Stimulated activated naive CD4-positive, alpha-beta T cell treated with Interleukin-2 at 50 U/mL for 16 hours (primary cell): ENCODE data around the gene TXK.

Source experiments
- DNase-seq: peaks from one replicate; lab custom pipeline; 2025; lab: John Stamatoyannopoulos, UW

TXK gene

GRCh38 chr4:48051078-48051477 lies 83.0 kb downstream of the TXK start:
- no peak for DNase-seq

- no peak for DNase-seq
Measured at GRCh38 chr4:48049483-48049882, 84.6 kb downstream of the TXK start.

GRCh38 chr4:48047896-48048295 lies 86.2 kb downstream of the TXK start:
- DNase-seq, result no peak

GRCh38 chr4:48047421-48047844 lies 86.6 kb downstream of the TXK start:
- peak; percentile 60 for DNase-seq

- no peak for DNase-seq
Measured at GRCh38 chr4:48046059-48046458, 88.0 kb downstream of the TXK start.

GRCh38 chr4:48044298-48044697 lies 89.8 kb downstream of the TXK start:
- DNase-seq, result no peak

- DNase-seq, result no peak
Measured at GRCh38 chr4:48043504-48043903, 90.5 kb downstream of the TXK start.

GRCh38 chr4:48042979-48043461 lies 91.0 kb downstream of the TXK start:
- DNase-seq, result no peak

GRCh38 chr4:48041535-48042137 lies 92.4 kb downstream of the TXK start:
- DNase-seq, result peak; percentile 8

GRCh38 chr4:48039561-48039960 lies 94.5 kb downstream of the TXK start:
- no peak for DNase-seq

- no peak for DNase-seq
Measured at GRCh38 chr4:48038666-48039065, 95.4 kb downstream of the TXK start.

- no peak for DNase-seq
Measured at GRCh38 chr4:48037117-48037462, 97.0 kb downstream of the TXK start.

GRCh38 chr4:48035952-48036351 lies 98.1 kb downstream of the TXK start:
- no peak for DNase-seq

- peak; percentile 52 for DNase-seq
Measured at GRCh38 chr4:48033825-48034413, 100.1 kb downstream of the TXK start.

- DNase-seq, result no peak
Measured at GRCh38 chr4:48033412-48033811, 100.6 kb downstream of the TXK start.

- no peak for DNase-seq
Measured at GRCh38 chr4:48032721-48033120, 101.3 kb downstream of the TXK start.

GRCh38 chr4:48031802-48032525 lies 102.1 kb downstream of the TXK start:
- DNase-seq, result no peak

GRCh38 chr4:48030470-48030869 lies 103.6 kb downstream of the TXK start:
- no peak for DNase-seq

GRCh38 chr4:48028696-48029095 lies 105.4 kb downstream of the TXK start:
- DNase-seq, result no peak

GRCh38 chr4:48027653-48028052 lies 106.4 kb downstream of the TXK start:
- no peak for DNase-seq

GRCh38 chr4:48025005-48025404 lies 109.0 kb downstream of the TXK start:
- DNase-seq, result no peak

GRCh38 chr4:48024522-48024921 lies 109.5 kb downstream of the TXK start:
- no peak for DNase-seq

GRCh38 chr4:48022192-48022799 lies 111.8 kb downstream of the TXK start:
- DNase-seq, result no peak
